Stimulated activated CD4-positive, alpha-beta T cell treated with anti-CD3 and anti-CD28 coated beads, Interleukin-4, amount 100 ng/mL, for 48 hours (primary cell): Measurements from ENCODE around the gene SLC38A5.

ENCODE experiments used
- DNase-seq, 2 donors: peaks; one replicate each; pipeline ENCODE4 v3.0.0-alpha.2; 2020; ENCODE audit warnings: low read depth in 2 of 2

SLC38A5 gene

GRCh38 chrX:48491809-48492208, 21.7 kb upstream of the SLC38A5 start:
- no peak for DNase-seq

DNA sequence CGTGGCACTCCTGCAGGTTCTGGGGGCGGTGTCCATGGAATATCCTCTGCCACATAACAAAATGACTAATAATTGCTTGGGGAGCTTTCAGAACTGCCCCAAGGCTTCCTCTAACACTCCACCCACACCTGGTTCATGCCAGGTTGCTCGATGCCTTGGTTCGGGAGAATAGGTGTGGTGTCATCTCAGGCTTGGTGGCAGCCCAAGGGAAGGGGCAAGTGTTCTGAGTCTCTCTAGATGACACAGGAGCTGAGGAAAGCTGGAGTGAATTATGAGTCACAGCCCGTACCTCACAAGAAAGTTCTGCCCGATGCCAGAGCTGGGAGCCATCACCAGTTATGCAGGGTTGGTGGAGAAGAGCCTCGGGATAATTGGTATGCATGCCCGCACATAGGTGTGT, 20.6 kb upstream of the SLC38A5 start:
- DNase-seq = no peak

DNA sequence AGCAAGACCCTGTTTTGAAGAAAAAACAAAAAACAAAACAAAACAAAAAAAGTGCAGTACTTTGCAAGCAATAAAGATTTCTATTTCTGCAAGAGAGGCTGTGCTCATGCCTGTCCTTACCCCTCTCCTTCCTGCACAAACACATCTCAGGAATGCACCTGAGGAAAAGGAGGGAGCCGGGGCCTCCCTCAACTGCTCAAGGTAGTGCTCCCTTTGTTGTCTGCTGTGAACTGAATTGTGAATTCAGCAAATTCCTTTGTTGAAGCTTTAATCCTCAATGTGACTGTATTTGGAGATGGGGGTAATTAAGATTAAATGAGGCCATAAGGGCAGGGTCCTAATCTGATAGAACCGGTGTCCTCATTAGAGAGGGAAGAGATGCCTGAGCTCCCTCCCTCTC, 19.8 kb upstream of the SLC38A5 start:
- no peak for DNase-seq

GRCh38 chrX:48489296-48489695, 19.2 kb upstream of the SLC38A5 start:
- DNase-seq = no peak

DNA sequence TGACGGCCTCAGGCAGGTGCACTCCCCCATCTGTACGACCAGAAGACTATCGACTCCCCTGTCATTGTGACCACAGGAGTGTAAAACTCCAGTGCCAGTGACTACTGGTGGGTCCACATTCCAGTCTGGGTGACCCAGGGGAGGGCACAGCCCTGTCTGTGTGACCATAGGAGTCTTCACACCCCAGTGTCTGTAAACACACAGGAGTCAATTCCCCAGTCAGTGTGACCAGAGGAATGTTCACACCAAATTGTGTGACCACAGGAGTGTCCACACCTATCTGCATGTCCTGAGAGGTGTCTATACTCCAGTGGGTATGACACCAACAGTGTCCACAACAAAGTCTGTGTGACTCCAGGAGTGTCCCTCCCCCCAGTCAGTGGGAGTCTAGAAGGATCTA, 18.0 kb upstream of the SLC38A5 start:
- no peak for DNase-seq

GRCh38 chrX:48487362-48487798, 17.3 kb upstream of the SLC38A5 start:
- no peak for DNase-seq

GRCh38 chrX:48482526-48482925, 12.5 kb upstream of the SLC38A5 start:
- no peak for DNase-seq

DNA sequence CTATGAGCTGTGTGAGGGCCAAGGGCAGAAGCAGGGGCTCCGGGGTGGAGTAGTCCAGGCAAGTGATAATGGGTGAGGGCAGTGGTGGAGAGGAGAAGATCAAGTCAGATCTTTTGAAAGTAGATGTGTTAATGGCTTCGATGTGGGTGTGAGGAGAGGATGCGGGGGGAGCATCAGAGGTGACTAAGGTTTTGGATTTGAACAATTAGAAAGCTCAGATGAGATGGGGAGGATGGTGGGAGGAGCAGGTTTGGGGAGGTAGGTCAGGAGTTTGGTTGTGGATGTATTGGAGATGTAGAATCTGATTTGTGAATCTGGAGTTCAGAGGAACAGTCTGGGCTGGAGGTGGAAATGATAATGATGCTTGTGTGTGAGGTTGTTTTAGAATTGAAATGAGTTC, 10.5 kb upstream of the SLC38A5 start:
- DNase-seq = no peak

DNA sequence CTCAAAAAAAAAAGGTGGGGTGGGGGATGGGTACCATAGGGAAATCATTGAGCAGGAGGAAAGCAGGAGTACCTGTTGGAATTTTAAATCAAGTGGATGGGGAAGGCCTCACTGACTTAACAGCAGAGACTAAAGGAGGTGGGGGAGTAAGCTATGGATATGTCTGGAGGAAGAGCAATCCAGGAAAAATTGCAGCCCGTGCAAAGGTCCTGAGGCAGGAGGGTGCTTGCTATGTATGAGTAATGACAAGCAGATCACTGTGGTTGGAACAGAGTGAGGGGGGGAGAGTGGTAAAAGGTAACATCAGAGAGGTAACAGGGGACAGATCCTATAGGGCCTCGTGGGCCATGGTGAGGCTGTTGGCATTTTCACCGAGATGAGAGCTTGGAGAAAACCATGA, 10.1 kb upstream of the SLC38A5 start:
- no peak for DNase-seq

- DNase-seq = no peak
Observed at GRCh38 chrX:48478806-48479205, 8.7 kb upstream of the SLC38A5 start.

- DNase-seq = no peak
Observed at GRCh38 chrX:48477960-48478755, 8.1 kb upstream of the SLC38A5 start.

DNA sequence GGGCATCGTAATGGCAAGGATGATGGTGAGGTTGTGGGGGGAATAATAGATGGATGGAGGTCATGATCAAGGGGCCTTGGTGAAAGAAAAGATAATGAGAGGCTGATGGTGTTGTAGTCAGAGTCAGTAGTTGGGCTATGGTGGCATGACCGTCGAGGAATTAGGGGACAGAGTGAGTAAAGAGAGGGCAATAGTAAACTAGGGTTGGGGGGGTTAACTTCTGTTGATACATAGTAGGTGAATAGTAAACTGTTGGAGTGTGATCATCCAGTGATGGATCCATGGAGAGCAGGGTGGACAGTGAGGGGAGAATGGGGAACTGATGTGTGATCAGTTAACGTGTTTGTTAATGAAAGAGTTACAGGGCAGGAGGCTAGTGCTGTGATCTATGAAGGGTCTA, 6.9 kb upstream of the SLC38A5 start:
- no peak for DNase-seq

DNA sequence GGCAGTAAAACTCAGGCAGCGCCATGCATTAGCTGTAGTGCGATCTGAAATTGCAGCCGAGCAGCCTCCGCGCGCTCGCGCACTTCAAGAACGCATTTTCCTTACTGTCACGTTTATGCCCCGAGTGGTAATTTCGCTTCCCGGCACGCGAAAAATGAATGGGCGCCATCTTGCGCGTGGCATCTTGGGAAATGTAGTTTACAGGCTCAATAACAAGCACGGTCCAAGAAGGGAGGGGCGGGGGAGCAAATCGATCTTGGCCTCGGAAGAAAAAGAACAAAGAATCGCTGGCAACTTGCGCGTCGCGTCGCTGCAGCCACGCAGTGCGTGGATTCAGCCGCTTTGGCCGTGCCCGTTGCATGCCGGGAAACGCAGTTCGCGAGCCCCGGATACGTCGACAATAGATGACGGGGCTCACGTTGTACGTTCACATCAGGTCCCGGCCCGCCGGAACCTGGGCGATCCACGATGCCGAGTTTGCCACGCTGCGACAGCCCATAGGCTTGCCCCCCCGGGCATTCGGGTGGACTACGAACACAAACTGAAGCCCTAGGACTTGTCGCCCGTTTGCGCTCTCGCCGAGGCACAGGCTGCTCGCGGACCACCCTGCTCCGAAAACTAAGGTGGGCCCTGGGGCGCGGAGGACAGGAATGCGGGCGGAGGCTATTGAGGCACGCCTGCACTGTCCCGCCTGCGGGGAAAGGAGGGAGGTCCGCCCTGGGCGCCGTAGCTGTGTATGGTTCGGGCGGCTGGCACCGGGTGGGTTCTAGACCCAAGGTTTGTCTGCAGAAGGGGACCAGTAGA, 5.9 kb upstream of the SLC38A5 start, which contains the start of gene FTSJ1:
FTSJ1 (plus strand) TSS at position 426 of the 804 bp plus-strand sequence. CDS start 1,849 bp downstream, outside the sequence.
- peak; percentile 64 to 83 for DNase-seq

DNA sequence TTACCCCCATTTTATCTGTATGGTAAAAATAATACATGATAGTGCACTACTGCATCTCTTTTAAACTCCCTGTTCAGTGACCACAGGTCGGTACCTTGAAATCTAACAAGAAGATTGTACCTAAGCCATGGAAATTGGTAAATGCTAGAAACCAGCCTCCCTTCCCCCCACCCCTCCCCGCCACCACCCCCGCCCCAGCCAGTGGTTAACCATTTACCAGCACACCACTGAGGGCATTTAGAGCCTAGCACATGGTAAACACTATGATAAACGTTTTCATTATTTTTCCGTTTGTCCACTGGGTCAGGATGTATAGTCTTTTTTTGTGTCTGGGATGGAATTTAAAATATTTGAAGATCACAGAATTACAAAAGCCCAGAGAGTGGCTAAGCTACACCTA, 5.2 kb upstream of the SLC38A5 start:
- DNase-seq = no peak

- DNase-seq = no peak
Observed at GRCh38 chrX:48474581-48474980, 4.5 kb upstream of the SLC38A5 start.

GRCh38 chrX:48474127-48474526, 4.1 kb upstream of the SLC38A5 start:
- no peak for DNase-seq

DNA sequence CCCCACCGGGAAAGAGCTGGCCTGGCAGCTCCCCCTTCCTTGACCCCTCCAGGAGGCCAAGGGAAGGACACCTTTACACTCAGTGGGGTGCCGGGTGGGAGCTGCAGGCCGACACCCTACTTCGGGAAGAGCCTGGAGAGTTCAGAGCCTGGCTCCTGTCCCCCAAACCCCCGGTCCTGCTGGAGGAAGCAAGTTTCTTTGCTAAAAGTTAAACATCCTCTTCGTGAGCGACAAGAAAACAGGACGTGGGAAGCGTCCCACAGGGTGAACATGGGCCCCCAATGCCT, 3.6 kb upstream of the SLC38A5 start:
- DNase-seq = no peak

DNA sequence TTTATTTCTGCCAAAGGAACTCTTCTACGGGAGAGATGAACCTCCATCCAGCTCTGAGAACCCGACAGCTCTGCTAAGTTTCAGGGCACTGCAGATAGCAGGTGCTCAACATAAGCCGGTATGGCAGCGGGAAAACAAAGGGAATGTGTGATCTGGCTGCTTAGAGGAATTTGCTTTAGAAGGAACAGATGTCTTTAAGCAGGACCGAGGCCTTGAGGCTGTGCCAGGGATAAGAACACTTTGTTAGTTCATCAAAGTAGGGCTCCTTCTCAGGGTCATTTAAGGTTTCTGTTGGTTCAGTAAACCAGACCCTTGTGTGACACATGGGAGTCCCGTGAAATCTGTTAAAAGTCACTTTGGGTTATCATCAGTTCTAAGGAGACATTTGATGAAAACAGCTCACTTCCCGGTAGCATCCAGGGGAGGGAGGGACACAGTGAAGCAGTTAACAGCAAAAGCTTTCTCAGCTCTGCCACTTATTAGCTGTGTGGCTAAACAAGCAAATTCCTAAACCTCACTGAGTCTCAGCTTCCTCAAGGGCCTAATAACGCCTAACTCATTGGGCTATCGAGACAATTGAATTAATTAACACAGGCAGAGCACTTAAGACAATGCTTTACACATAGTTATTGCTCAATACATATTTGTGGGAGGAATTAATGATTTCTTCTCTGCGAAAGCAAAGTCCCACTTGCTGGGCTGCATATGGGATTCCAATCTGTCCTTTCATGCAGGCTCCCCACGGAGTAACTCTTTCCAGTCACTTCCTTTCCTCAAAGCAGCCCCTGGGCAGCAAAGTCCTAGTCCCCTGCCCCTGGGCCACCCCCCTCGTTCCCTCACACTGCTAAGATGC, 3.0 kb upstream of the SLC38A5 start:
- DNase-seq = no peak

GRCh38 chrX:48472225-48472624, 2.2 kb upstream of the SLC38A5 start:
- DNase-seq = no peak

- no peak for DNase-seq
Observed at GRCh38 chrX:48471504-48471903, 1.4 kb upstream of the SLC38A5 start.

GRCh38 chrX:48470833-48471118, 716 bp upstream of the SLC38A5 start:
- DNase-seq = no peak
